ENCODE results near the gene CFAP161.

The CFAP161 gene

GRCh38 chr15:81182031-81182755 is 48.1 kb downstream of the CFAP161 start:
- DNase-seq (ENCODE audit: low read depth in 1 of 2, low spot score in 1 of 2) = no peak

GRCh38 chr15:81182756-81183438 is 48.8 kb downstream of the CFAP161 start:
- DNase-seq (ENCODE audit: low read depth in 1 of 2, low spot score in 1 of 2) = no peak

DNA sequence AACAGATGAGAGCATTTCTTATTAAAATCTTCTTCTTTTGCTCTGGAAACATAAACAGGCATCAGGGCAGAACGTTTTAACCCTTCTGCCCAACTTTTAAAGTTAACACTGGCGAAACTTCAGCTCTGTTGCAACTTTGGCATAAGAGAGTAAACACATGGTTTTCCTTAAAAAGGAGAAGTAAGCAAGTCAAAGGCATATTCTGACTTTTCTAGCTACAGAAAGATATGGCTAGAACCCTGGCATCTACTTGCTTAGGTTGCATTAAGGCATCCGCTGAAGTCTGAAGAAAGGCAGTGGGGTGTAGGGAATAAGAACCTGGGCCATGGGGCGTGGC is 49.3 kb downstream of the CFAP161 start:
- no peak for DNase-seq (ENCODE audit: low read depth in 1 of 2, low spot score in 1 of 2)

- no peak for DNase-seq (ENCODE audit: low read depth in 1 of 2, low spot score in 1 of 2)
Measured at GRCh38 chr15:81184188-81184587, 50.1 kb downstream of the CFAP161 start.

- DNase-seq (ENCODE audit: low read depth in 1 of 2, low spot score in 1 of 2) = no peak
Measured at GRCh38 chr15:81185631-81186295, 51.7 kb downstream of the CFAP161 start.

DNA sequence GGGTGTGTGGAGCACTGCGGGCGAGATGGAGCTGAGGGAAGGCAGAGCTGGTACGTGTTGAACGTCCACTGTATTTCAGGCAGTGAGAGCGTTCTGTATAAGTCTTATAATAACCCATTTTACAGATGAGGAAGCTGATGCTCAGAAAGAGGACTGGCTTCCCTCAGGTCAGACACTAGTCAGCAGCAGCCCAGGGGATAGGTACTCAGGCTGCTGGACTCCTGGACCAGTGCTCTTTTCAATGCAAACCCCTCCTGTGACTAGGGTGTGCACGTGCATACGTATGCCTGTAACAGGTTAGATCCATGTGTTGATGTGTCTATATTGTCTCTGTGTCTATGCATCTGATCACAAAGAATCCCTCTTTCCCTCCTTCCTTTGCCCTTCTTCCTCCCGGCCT is 54.3 kb downstream of the CFAP161 start:
- no peak for DNase-seq (ENCODE audit: low read depth in 1 of 2, low spot score in 1 of 2)

- DNase-seq (ENCODE audit: low read depth in 1 of 2, low spot score in 1 of 2) = no peak
Measured at GRCh38 chr15:81189583-81190283, 55.7 kb downstream of the CFAP161 start.

GRCh38 chr15:81190922-81191507 is 56.9 kb downstream of the CFAP161 start:
- no peak for DNase-seq (ENCODE audit: low read depth in 1 of 2, low spot score in 1 of 2)

DNA sequence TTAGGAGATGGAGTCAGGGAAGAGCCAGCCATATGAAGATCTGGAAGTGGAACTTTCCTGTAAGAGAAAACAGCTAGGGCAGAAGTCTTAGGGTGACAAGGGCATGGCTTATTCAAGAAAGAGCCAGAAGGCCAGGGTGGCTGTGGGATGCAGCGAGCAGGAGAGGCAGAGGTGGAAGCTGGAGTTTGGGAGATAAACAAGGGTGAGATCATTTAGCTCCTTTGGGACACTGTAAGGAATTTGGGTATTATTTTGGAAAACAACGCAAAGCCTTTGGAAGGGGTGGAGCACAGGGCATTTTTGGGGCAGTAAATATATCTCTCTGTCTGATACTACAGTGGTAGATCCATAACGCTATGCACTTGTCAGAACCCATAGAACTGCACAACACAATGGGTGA is 57.6 kb downstream of the CFAP161 start:
- DNase-seq (ENCODE audit: low read depth in 1 of 2, low spot score in 1 of 2) = no peak

GRCh38 chr15:81194723-81195122 is 60.7 kb downstream of the CFAP161 start:
- DNase-seq (ENCODE audit: low read depth in 1 of 2, low spot score in 1 of 2) = no peak

DNA sequence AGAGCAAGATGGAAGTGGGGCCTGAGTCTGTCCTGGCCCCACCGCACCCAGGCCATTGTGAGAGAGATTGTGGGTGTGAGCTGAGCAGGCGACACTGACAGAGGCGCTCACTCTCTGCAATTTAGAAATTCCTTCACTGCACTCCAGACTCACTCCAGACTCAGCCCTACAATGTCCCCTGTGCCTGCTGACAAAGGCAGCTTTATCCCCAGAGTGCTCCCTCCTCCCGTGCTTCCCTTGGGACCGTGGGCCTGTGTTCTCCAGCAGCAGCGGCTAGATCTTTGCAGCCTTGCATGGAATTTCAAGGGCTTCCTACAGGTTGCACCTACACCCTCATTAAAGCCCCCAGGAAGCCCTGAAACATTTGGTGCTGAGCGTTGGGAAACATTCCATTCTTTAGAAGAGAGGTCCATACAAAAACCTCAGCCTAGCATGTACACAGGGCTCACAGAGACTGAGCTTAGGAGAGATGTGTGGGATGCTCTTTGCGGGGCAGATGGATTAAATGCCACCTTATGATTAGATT is 61.3 kb downstream of the CFAP161 start:
- no peak for DNase-seq (ENCODE audit: low read depth in 1 of 2, low spot score in 1 of 2)

GRCh38 chr15:81196576-81197254 is 62.6 kb downstream of the CFAP161 start, which contains the start of gene IL16:
IL16 (plus strand) TSS chr15:81196879; CDS start chr15:81225400, 28,521 bp downstream.
- no peak for DNase-seq (ENCODE audit: low read depth in 1 of 2, low spot score in 1 of 2)

DNA sequence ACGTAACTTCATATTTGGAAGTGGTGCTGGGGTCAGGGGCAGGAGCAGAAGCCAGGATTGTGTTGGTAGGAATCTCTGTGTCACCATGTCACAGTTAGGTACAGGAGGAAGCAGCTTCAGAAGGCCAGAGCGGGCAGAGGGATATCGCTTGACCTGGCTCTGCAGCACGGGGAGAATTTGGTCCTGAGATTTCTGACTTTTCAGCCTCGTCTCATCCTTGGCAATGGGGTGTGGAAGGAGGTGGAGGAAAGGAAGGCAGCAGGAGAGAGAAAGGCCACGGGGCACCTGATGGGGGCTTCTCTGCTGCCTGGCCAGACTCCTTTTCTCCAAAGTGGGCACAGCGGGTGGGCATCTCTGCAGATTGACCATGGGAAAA is 63.2 kb downstream of the CFAP161 start:
- no peak for DNase-seq (ENCODE audit: low read depth in 1 of 2, low spot score in 1 of 2)

DNA sequence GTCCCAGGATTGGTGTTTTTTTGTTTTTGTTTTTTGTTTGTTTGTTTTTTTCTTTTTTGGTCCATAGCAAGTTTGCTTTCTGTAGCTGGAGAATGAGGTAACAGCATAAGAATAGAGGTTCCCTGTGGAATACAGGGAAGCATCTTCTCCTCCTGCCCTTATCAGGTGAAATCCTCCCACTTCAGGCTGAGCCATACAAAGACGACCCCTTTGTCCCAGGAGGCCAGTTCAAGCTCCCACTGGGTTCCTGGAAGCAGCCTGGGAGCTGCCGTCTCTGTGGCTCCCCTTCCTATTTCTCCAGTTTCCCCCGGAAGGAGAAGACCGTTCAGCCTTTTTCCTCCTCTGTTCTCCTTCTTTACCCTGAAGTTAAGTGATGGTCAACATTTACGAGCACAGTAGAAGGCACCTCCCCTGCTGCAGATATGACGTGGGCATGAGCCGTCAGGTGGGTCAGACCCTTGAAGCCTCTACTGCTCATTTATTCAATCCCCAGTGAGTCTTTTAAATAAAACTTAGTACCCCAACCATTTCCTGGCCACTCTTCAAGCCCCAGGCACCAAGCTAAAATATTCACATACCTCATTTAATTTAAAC is 63.7 kb downstream of the CFAP161 start:
- DNase-seq (ENCODE audit: low read depth in 1 of 2, low spot score in 1 of 2) = no peak

Data from stimulated activated CD4-positive, alpha-beta T cell treated with anti-CD3 and anti-CD28 coated beads, Interleukin-15, amount 100 ng/mL, for 1 hour (primary cell).